NCI-H345 treated with DMSO at 0.1 percent for 48 hours (cell line): Measurements from ENCODE around the gene ROBO2.

Source experiments
- DNase-seq: peaks from one replicate; lab custom pipeline; 2025; ENCODE audit not compliant: unreplicated experiment; lab: John Stamatoyannopoulos, UW

ROBO2 gene

GRCh38 chr3:77464111-77464688 lies 424.3 kb downstream of the ROBO2 start:
- DNase-seq: no peak

- DNase-seq: no peak
These were observed 426.7 kb downstream of the ROBO2 start for GRCh38 chr3:77466562-77467115.

GRCh38 chr3:77467702-77468625 lies 428.1 kb downstream of the ROBO2 start:
- no peak for DNase-seq

GRCh38 chr3:77468626-77469020 lies 428.7 kb downstream of the ROBO2 start:
- no peak for DNase-seq

GRCh38 chr3:77475507-77475906 lies 435.6 kb downstream of the ROBO2 start:
- DNase-seq: no peak

- DNase-seq: no peak
These were observed 439.1 kb downstream of the ROBO2 start for GRCh38 chr3:77479021-77479420.

- peak; percentile 7 for DNase-seq
These were observed 449.3 kb downstream of the ROBO2 start for GRCh38 chr3:77489216-77489615.

- DNase-seq: no peak
These were observed 452.1 kb downstream of the ROBO2 start for GRCh38 chr3:77491961-77492360.

GRCh38 chr3:77500721-77501120 lies 460.8 kb downstream of the ROBO2 start:
- no peak for DNase-seq

GRCh38 chr3:77506384-77506783 lies 466.5 kb downstream of the ROBO2 start:
- no peak for DNase-seq

GRCh38 chr3:77513542-77513941 lies 473.6 kb downstream of the ROBO2 start:
- DNase-seq: no peak

- no peak for DNase-seq
These were observed 474.9 kb downstream of the ROBO2 start for GRCh38 chr3:77514766-77515165.

GRCh38 chr3:77524463-77524862 lies 484.6 kb downstream of the ROBO2 start:
- peak; percentile 30 for DNase-seq

GRCh38 chr3:77524946-77525682 lies 485.2 kb downstream of the ROBO2 start:
- no peak for DNase-seq

GRCh38 chr3:77526573-77527113 lies 486.7 kb downstream of the ROBO2 start:
- no peak for DNase-seq

- no peak for DNase-seq
These were observed 489.6 kb downstream of the ROBO2 start for GRCh38 chr3:77529522-77529921.

- DNase-seq: no peak
These were observed 491.0 kb downstream of the ROBO2 start for GRCh38 chr3:77530870-77531269.

GRCh38 chr3:77535116-77535515 lies 495.2 kb downstream of the ROBO2 start:
- no peak for DNase-seq

- no peak for DNase-seq
These were observed 496.3 kb downstream of the ROBO2 start for GRCh38 chr3:77536038-77536775.

GRCh38 chr3:77539014-77539413 lies 499.1 kb downstream of the ROBO2 start:
- DNase-seq: no peak

- DNase-seq: no peak
These were observed 499.8 kb downstream of the ROBO2 start for GRCh38 chr3:77539677-77540076.
